ENCODE data around the gene SLC24A3. TPM values are rescaled to one million over a fixed set of nuclear protein-coding genes. Genes with fewer than 3 reads are reported as not detected.

SLC24A3 gene
- total RNA-seq, 1 experiment from 2014 or later = 0.14 TPM

GRCh38 chr20:19259141-19259591, 46.7 kb downstream of the SLC24A3 start:
- Mint-ChIP-seq H3K27me3 (ENCODE audit: insufficient read depth, unreplicated experiment) (no peaks in the 10 kb centered on the region), H3K4me1 (ENCODE audit: low read depth, unreplicated experiment) (no peaks in the 10 kb centered on the region), H3K4me3 (ENCODE audit: unreplicated experiment) (no peak overlapping the region), H3K9me3 (ENCODE audit: unreplicated experiment) (no peaks in the 10 kb centered on the region), H3K36me3 (ENCODE audit: insufficient read depth, unreplicated experiment) (no peaks in the 10 kb centered on the region), H3K27ac (ENCODE audit: unreplicated experiment) (no peak overlapping the region)
- TF ChIP-seq CTCF (IDR thresholded peaks at IDR 0.05; ENCODE audit: insufficient read depth in 1 of 2, low read depth in 1 of 2, low read length in 1 of 2, severe bottlenecking in 1 of 2, unreplicated experiment in 1 of 2) = no peak
- no peak for DNase-seq
- Histone ChIP-seq H3K4me3 (ENCODE audit: low read depth, low read length) (no peak overlapping the region), H3K9me3 (no peaks in the 10 kb centered on the region), H3K4me1 (no peaks in the 10 kb centered on the region), H3K36me3 (ENCODE audit: control insufficient read depth, insufficient read depth, low read length) (no peaks in the 10 kb centered on the region), H3K27me3 (replicated peaks; ENCODE audit: control insufficient read depth, insufficient read depth, low read length) (no peaks in the 10 kb centered on the region)
- CTCF ChIA-PET = no interaction called here
- intact Hi-C loops (cut with micrococcal nuclease; ENCODE audit: unreplicated experiment) = no loop called here
- POLR2A ChIA-PET = no interaction called here
- no TSS peak for BruUV-seq (replicated peaks)

GRCh38 chr20:19260412-19261090, 48.1 kb downstream of the SLC24A3 start:
- H3K27me3 ChIP-seq (replicated peaks; ENCODE audit: control insufficient read depth, insufficient read depth, low read length) = no peaks in the 10 kb centered on the region
- H3K9me3 ChIP-seq = no peaks in the 10 kb centered on the region
- Mint-ChIP-seq H3K4me3 (ENCODE audit: unreplicated experiment) (no peak overlapping the region), H3K27ac (ENCODE audit: unreplicated experiment) (no peak overlapping the region), H3K4me1 (ENCODE audit: low read depth, unreplicated experiment) (no peaks in the 10 kb centered on the region), H3K27me3 (ENCODE audit: insufficient read depth, unreplicated experiment) (no peaks in the 10 kb centered on the region), H3K9me3 (ENCODE audit: unreplicated experiment) (no peaks in the 10 kb centered on the region), H3K36me3 (ENCODE audit: insufficient read depth, unreplicated experiment) (no peaks in the 10 kb centered on the region)
- no peak for TF ChIP-seq CTCF (IDR thresholded peaks at IDR 0.05; ENCODE audit: insufficient read depth in 1 of 2, low read depth in 1 of 2, low read length in 1 of 2, severe bottlenecking in 1 of 2, unreplicated experiment in 1 of 2)
- ChIA-PET POLR2A (no interaction called here), CTCF (no interaction called here)
- BruUV-seq (replicated peaks) = no TSS peak
- intact Hi-C loops (cut with micrococcal nuclease; ENCODE audit: unreplicated experiment) = no loop called here
- H3K4me3 ChIP-seq (ENCODE audit: low read depth, low read length) = no peak overlapping the region
- no peaks in the 10 kb centered on the region for H3K4me1 ChIP-seq
- no peaks in the 10 kb centered on the region for H3K36me3 ChIP-seq (ENCODE audit: control insufficient read depth, insufficient read depth, low read length)
- DNase-seq = no peak

- no peaks in the 10 kb centered on the region for H3K9me3 Mint-ChIP-seq (ENCODE audit: unreplicated experiment)
- no peak overlapping the region for H3K4me3 ChIP-seq (ENCODE audit: low read depth, low read length)
- H3K4me1 ChIP-seq = no peaks in the 10 kb centered on the region
- no peak for DNase-seq
- CTCF ChIA-PET = no interaction called here
- intact Hi-C loops (cut with micrococcal nuclease; ENCODE audit: unreplicated experiment) = no loop called here
- H3K4me3 Mint-ChIP-seq (ENCODE audit: unreplicated experiment) = no peak overlapping the region
- POLR2A ChIA-PET = no interaction called here
- TF ChIP-seq CTCF (IDR thresholded peaks at IDR 0.05; ENCODE audit: insufficient read depth in 1 of 2, low read depth in 1 of 2, low read length in 1 of 2, severe bottlenecking in 1 of 2, unreplicated experiment in 1 of 2) = no peak
- no peaks in the 10 kb centered on the region for H3K36me3 ChIP-seq (ENCODE audit: control insufficient read depth, insufficient read depth, low read length)
- H3K4me1 Mint-ChIP-seq (ENCODE audit: low read depth, unreplicated experiment) = no peaks in the 10 kb centered on the region
- BruUV-seq (replicated peaks) = no TSS peak
- no peak overlapping the region for H3K27ac Mint-ChIP-seq (ENCODE audit: unreplicated experiment)
- no peaks in the 10 kb centered on the region for H3K27me3 ChIP-seq (replicated peaks; ENCODE audit: control insufficient read depth, insufficient read depth, low read length)
- H3K9me3 ChIP-seq = no peaks in the 10 kb centered on the region
- H3K36me3 Mint-ChIP-seq (ENCODE audit: insufficient read depth, unreplicated experiment) = no peaks in the 10 kb centered on the region
- H3K27me3 Mint-ChIP-seq (ENCODE audit: insufficient read depth, unreplicated experiment) = no peaks in the 10 kb centered on the region
Measured at GRCh38 chr20:19264191-19264590, 51.7 kb downstream of the SLC24A3 start.
